HG03432 (cell line): ENCODE results near the gene NLE1.
"Not testable (repeated sequence)": the region's sequence is repeated elsewhere in the genome, so short reads cannot be mapped to it uniquely, and the experiment has no call there.

Experiments used
- ATAC-seq: cut with Tn5 transposase; IDR thresholded peaks from one replicate; pipeline ENCODE4 v1.9.1; 2021; ENCODE audit warnings: mild to moderate bottlenecking, moderate library complexity; ENCODE audit not compliant: unreplicated experiment

Gene NLE1

DNA sequence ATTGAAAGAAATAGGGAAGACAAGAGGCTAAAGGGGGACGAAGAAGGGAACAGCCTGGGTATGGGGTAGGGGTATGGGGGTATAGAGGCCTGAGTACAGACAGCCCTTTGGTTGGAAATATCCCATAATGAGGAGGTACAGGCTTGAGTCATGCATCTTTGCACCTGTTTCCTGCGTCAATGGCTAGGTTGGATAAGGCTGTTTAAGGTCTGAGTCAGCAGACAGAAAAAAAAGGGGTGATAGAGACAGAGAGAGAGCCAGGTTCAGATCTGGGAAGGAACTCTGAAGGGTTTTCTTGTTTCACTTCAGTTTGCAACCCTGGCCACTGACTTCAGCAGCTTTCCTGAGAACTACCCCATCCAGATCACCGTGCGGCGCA is 12.1 kb downstream of the NLE1 start:
- ATAC-seq, result no peak

DNA sequence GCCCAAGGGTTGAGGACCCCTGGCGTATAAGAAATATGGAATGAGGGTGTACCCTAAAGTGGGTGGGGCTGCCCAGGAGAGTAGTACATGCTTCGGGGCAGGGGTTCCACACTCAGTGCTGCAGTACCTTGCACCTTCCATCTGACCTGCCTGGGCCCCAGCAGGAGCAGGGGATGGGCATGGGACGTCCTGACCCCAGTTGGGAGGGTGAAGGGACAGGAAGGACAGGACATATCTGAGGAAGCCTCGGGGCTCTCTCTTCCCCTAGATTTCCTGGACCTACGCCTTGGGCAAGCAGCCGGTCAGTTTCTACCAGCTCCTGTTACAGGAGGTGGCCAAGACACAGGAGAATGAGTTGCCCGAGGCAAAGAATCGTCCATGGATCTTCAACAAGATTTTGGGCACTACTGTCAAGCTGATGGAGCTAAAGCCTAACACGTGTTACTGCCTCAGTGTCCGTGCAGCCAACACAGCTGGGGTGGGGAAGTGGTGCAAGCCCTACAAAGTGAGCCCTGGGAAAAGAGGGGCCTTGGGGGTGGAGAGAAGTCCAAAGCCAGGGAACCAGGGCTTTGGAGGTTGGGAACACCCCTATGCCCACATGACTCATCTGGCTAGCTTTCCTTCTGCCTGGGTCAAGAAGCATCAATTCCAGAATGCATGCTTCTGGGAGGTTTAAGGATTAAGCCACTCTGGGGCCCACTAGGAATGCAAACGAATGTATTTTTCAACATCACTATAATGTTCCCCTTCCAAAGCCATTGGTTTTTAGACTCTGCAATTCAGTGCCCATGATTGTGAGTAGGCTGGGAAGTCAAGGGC is 12.7 kb downstream of the NLE1 start:
- ATAC-seq, result no peak

DNA sequence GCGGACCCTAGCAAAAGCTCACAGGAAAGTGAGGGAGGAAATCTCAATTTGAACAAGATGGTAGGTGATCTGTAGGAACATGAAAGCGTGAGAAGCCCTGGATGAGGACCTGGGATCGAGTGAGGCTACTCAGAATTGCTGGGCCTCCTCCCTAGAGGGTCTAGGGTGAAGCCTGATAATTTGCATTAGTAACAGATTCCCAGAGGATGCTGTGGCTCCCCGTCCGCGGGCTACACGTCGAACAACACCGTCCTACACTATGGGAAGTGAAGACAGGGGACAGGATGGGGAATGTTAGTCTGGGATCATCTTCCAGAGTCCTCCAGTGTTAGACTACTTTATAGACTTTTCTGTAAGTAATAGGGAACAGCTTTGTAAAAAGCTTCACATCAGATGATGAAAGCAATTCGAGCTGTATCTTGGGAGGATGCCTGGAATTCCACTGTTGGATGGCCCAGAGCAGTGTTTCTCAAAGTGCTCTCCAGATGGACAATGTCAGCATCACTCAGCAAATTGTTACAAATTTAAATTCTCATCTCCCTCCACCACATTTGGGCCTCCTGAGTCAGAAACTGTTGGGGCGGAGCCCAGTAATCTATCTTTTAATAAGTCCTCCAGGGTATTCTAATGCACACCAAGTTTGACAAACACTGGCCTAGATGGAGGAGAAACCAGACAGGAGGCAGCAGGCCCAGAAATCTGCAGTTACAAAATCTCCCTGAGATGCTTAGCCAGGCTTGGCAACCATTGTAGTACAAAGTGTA is 14.2 kb downstream of the NLE1 start:
- ATAC-seq, result no peak

DNA sequence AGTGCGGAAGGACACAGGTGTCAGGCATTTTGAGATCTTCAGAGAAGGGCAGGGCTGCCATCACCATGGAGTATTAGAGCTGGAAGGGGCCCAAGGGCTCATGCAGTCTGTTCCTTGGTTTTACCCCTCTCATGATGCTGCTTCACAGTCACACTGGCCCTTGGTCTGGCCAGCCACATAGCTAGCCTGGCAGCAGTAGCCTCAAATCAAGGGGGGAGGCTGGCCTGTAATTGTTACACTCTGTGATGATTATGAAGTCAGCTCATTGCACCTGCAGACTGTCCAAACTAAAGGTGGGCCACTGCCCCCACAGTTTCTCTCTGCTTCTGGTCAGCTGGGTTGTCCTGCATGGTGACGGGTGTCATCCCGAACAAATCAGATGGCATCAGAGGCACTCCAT is 20.8 kb downstream of the NLE1 start, which contains the start of gene FNDC8:
Gene FNDC8 (plus strand): TSS at position 301 of the 400 bp plus-strand sequence. CDS start 79 bp downstream, at position 380.
- ATAC-seq, result no peak

DNA sequence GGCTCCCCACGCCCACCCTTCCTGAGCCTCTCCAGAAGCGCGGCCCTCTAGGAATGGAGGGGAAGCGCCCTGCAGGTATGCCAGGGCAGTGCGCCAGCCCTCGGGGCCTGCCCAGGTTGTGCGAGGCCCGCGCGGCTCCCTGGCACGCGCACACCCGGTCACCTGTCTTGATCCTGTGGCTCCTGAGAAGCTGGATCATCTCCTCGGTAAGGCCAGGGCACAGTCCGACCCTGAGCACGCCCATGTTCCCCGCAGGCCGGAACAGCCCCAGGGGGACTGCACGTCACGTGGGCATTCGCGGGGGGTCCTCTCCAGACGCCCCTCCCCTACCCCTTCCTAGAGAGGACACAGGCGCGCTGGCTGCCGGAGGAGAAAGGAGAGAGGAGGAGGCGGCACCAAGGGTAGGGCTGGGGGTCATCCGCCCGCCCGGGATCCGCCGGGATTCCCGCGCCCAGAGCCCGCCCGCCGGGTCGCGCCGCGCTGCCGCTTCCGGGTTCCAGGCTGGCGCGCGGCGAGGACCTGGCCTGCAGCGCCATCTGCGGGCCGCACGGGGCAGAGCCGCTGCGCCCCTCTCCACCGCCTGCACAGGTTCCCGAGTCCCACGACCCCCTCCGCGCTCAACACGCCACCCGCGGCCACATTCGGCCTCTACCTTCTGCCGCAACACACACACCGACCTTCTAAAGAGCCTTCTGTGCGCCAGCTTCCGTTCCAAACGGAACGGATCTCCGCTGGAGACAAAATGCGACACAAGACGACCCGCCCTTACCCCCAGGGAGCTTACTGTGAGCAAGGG is 22.5 kb downstream of the NLE1 start, which contains the start of gene RAD51D:
Gene RAD51D (minus strand): TSS at position 491 of the 796 bp plus-strand sequence. CDS start 247 bp downstream, at position 244.
- peak; percentile 86 for ATAC-seq

DNA sequence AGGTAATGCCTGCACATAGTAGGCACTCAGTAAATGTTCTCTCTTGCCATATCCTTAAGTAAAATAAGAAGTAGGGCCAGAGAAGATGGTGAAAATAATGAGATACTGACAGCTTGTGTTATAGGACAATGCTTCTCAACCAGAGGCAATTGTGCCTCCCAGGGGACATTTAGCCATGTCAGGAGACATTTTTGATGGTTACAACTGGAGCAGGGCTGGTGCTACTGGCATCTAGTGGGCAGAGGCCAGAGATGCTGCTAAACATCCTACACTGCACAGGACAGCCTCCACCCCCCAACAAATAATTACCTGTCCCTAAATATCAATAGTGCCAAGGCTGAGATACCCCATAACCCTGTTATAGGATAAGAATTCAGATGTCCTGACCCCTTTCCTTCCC is 24.1 kb downstream of the NLE1 start:
- ATAC-seq, result no peak

DNA sequence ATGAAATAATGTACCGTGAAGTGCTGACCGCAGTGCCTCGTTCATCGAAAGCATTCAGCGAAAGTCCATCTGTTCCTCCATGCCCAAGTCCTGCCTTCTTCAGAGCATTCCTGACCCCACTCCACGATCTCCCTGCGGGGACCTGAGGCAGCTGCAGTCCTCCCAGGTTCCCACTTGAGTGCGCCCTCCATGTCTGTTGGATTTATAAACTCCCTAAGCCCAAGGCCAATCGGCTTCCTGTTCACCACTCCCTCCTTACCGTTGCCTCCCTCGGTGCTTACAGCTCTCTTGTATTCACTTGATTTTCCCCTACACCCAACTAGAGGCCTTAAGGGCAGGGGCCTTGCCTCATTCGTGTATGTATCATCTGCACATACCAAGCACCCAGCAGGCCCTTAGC is 25.3 kb downstream of the NLE1 start:
- ATAC-seq, result no peak

DNA sequence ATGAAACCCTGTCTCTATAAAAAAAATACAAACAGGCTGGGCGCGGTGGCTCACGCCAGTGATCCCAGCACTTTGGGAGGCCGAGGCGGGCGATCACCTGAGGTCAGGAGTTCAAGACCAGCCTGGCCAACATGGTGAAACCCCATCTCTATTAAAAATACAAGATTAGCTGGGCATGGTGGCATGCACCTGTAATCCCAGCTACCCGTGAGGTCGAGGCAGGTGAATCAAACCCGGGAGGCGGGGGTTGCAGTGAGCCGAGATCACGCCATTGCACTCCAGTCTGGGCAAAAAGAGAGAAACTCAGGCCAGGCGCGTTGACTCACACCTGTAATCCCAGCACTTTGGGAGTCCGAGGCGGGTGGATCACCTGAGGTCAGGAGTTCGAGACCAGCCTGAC is 31.3 kb downstream of the NLE1 start:
- not testable (repeated sequence) for ATAC-seq

DNA sequence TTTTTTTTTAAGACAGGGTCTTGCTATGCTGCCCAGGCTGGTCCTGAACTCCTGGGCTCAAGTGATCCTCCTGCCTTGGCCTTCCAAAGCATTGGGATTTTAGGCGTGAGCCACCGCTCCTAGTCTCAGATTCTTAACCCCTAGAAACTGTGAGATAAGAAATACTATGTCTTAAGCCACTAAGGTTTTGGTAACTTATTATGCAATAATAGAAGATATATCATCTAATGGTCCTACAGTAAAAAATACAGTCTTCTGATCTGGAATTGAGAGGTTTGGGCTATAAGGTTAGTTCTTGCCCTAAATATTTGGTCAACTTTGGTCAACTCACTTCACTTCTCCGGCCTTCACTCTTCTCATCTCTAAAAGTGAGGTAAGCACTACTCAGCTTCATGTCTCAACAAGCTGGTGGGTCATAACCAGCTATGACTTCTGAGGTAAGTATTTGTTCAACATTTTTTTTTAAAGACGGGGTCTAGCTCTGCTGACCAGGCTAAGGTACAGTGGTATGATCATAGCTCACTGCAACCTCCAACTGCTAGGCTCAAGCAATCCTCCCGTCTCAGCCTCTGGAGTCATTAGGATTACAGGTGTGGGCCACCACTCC is 37.2 kb downstream of the NLE1 start:
- no peak for ATAC-seq

DNA sequence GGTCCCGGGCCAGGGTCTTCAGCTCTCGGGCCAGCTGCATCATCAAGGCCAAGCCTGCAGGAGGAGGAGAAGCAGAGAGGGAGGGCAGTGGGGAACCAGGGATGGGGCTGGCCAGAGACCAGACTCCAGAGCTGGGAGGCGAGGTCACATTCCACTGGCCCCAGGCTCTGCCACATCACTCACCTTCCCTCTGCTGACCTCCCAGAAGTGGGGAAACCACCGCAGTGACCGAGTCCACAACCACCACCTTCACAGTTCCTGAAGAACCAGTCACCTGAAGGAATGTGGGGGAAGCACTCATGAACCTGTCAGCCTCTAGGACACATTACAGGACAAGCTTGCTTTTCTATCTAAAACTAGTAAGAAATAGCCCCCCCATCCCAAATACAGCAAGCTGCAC is 38.8 kb downstream of the NLE1 start:
- no peak for ATAC-seq

DNA sequence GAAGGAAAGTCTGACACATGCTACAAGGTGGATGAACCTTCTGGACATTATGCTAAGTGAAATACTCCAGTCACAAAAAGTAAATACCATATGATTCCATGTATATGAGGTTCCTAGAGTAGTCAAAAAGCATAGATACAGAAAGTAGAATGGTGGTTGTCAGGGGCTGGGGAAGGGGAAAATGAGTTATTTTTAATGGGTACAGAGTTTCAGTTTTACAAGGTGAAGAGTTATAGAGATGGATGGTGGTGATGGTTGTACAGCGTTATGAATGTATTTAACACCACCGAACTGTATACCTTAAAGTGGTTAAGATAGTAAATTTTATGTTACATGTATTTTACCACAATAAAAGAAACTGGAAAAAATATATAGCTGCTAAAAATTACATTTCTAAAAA is 40.4 kb downstream of the NLE1 start:
- ATAC-seq, result no peak

DNA sequence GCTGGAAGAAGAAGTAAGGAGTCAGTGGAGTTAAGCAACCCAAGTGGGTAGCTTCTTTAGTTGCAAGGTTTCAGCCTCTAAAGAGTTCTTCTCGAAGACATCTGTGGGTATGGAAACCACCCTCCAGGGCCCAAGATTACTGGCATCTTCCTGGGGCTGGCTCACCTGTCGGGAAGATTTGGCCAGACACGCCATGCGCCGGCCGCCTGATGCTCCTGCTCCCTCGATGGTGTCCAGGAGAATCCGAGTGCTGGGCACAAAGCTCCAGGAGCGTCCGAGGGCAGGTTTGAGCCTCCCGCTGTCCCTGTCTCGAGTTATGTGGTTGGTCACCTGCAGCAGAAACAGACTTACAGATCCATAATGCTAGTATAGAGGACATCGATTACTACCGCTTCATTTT is 41.1 kb downstream of the NLE1 start:
- ATAC-seq, result no peak

DNA sequence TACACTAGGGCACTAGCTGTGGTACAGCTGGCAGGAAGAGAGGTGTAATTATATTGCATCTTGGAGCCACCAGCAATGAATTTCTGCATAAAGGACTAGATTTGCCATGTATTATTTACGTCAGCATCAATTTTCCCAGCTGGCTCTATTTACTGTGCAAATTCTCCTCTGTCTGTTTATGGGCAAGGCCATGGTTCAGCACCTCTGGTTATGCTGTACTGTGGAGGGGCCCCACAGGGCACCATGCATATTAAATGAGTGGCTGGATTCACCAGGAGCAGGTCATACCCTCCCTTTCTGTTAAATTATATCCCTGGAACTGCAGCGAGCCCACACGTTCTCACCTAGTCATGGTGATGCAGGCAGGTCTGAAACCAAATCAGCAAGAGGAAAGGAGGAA is 42.2 kb downstream of the NLE1 start:
- ATAC-seq, result no peak

DNA sequence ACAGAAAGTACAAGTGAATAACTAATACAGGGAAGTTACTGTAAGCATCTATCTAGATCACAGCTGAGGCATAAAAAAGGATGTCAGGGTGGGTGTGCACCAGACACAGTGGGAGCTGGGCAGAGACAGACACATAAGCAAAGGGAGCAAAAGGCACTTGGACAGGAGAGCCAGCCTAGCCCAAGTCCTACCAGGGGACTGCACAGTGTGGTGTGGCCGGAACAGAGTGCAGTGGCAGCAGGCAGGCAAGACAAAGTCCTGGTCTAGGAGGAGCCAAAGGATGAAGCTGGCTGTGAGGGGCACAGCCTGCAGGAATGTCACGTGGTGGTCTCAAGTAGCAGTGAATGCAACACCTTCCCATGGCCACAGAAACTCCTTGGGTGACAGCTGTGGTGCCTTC is 44.3 kb downstream of the NLE1 start:
- no peak for ATAC-seq

DNA sequence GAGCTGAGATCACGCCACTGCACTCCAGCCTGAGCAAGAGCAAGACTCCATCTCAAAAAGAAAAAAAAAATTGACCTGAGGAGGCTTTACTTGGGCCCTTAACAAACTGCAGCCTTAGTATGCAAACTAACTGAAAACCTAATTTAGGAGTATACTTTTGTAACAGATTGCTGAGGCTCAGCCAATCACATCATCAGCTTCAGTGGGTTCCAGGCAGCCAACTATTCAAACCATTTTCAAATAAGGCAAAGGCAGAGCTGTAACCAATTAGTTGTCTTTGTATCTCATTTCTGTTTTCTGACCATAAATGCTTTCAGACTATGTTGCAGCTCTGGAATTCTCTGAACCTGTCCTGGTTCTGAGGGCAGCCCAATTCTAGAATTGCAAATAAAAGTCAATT is 46.4 kb downstream of the NLE1 start:
- ATAC-seq, result no peak

DNA sequence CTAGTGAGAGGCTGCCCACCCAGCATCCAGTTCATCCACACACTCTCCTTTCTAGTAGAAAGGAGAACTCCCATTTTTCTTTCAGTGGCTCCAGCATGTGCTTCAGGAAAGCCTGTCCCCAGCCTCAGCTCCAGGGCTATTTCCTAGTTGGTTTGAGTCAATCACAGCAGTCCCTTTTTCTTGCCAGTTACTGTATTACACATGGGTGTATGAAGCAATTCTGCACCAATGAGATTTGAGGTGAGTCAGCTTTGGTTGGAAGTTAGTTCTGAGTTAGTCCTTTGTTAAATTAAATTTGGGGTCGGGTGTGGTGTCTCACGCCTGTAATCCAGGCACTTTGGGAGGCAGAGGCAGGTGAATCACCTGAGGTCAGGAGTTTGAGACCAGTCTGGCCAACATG is 47.2 kb downstream of the NLE1 start:
- no peak for ATAC-seq

DNA sequence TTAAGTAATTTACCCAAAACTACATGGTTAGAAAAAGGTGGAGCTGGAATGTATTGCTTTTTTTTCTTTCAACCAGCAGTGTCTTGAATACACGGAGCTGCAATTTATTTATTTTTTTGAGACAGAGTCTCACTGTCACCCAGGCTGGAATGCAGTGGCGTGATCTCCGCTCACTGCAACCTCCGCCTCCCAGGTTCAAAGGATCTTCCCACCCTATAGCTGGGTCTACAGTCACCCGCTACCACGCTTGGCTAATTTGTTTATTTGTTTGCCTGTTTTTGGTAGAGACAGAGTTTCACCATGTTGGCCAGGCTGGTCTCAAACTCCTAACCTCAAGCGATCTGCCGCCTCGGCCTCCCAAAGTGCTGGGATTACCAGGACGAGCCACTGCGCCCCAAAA is 51.4 kb downstream of the NLE1 start:
- ATAC-seq, result not testable (repeated sequence)

DNA sequence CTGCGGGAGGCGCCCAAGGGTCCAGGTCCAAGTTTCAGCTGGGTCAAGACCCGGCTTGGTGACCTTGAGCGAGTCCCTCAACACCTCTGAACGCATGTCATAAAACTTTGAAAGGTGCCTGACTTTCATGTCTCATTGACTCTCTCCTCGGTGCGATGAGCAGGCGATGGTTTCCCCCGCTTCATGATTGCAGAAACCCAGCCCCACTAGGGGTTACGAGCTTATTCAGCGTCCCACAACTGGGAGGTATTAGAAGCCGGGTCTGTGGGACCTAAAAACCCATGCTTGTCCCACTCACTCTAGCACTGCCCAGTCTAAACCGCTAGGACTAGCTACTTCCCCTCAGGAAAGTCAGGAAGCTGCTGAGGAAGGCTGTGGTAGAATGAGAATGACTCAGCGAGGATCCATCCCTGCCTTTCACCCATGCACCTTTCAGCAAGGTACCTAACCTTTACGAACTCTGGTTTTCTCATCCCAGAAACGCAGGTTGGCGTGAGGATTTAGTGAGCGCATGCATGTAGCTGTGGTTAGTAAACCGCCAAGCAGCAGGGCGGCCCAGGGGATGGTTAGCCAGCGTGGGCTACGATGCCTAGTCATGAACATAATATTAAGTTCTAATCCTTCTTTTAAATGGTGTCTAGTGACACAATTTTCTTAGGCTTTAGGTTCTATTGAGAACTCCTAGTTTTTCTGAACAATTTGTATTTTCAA is 52.4 kb downstream of the NLE1 start:
- peak; percentile 11 for ATAC-seq

DNA sequence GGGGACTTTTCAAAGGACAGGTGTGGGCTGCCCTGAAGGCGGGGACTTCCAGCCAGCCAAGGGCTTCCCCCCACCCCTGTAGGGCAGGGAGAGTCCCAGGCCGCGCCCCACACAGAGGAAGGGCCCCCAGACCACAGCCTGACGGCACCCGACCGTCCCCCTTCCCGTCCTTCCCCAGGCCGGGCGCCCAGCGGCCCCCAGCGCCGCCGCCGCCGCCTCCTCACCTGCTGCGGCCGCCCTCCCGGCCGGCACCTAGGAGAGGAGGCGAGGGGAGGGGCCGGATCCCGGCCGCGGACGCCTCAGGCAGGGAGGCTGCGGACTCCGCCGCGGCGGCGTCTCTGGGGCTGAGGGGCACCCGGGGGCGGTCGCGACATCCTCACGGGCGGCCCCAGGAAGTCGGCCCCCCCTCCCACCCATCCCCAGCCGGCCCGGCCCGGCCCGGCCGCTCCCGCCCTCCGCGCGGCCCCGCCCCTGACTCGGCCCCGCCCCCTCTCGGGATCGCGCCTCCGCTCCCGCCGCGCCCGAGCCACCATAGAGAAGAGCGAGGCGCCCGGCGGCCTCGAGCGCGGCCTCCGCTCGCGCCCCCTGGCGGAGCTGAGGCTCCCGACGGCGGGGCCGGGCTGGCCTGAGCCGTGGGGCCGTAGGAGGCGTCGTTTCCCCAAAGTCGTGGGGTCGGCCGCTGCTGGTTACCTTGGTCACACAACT is 53.1 kb downstream of the NLE1 start:
- ATAC-seq, result peak; percentile 79
